ENCODE measurements around the gene ERN2.
"Not testable (repeated sequence)": the region's sequence is repeated elsewhere in the genome, so short reads cannot be mapped to it uniquely, and the experiment has no call there.

The ERN2 gene

GRCh38 chr16:23712976-23713375 is at the start of gene ERN2:
TSS of gene ERN2 (minus strand) at chr16:23713222. CDS start at chr16:23713187, 35 bp downstream.
- no peak for DNase-seq (ENCODE audit: low spot score)

GRCh38 chr16:23757937-23758619 is 45.1 kb upstream of the ERN2 start:
- no peak for DNase-seq (ENCODE audit: low spot score)

GRCh38 chr16:23757116-23757515 is 44.1 kb upstream of the ERN2 start:
- DNase-seq (ENCODE audit: low spot score), result no peak

GRCh38 chr16:23755484-23755809 is 42.4 kb upstream of the ERN2 start:
- DNase-seq (ENCODE audit: low spot score), result no peak

GRCh38 chr16:23754594-23755483 is 41.8 kb upstream of the ERN2 start, which contains the start of gene CHP2:
TSS of gene CHP2 (plus strand) at chr16:23755026. CDS start at chr16:23755050, 24 bp downstream.
- DNase-seq (ENCODE audit: low spot score), result no peak

- DNase-seq (ENCODE audit: low spot score), result no peak
Measured at GRCh38 chr16:23753908-23754593, 41.0 kb upstream of the ERN2 start.

- not testable (repeated sequence) for DNase-seq (ENCODE audit: low spot score)
Measured at GRCh38 chr16:23751053-23751452, 38.0 kb upstream of the ERN2 start.

GRCh38 chr16:23748630-23749029 is 35.6 kb upstream of the ERN2 start:
- DNase-seq (ENCODE audit: low spot score), result no peak

GRCh38 chr16:23745263-23745662 is 32.2 kb upstream of the ERN2 start:
- no peak for DNase-seq (ENCODE audit: low spot score)

GRCh38 chr16:23742766-23743165 is 29.7 kb upstream of the ERN2 start:
- no peak for DNase-seq (ENCODE audit: low spot score)

- no peak for DNase-seq (ENCODE audit: low spot score)
Measured at GRCh38 chr16:23741675-23742303, 28.8 kb upstream of the ERN2 start.

GRCh38 chr16:23739516-23739915 is 26.5 kb upstream of the ERN2 start:
- no peak for DNase-seq (ENCODE audit: low spot score)

- DNase-seq (ENCODE audit: low spot score), result not testable (repeated sequence)
Measured at GRCh38 chr16:23737423-23738028, 24.5 kb upstream of the ERN2 start.

GRCh38 chr16:23734176-23734893 is 21.3 kb upstream of the ERN2 start:
- DNase-seq (ENCODE audit: low spot score), result no peak

GRCh38 chr16:23729503-23730424 is 16.7 kb upstream of the ERN2 start:
- DNase-seq (ENCODE audit: low spot score), result no peak

GRCh38 chr16:23728112-23728477 is 15.1 kb upstream of the ERN2 start:
- no peak for DNase-seq (ENCODE audit: low spot score)

- no peak for DNase-seq (ENCODE audit: low spot score)
Measured at GRCh38 chr16:23726710-23727109, 13.7 kb upstream of the ERN2 start.

- no peak for DNase-seq (ENCODE audit: low spot score)
Measured at GRCh38 chr16:23724785-23725131, 11.7 kb upstream of the ERN2 start.

GRCh38 chr16:23724096-23724784 is 11.2 kb upstream of the ERN2 start:
- no peak for DNase-seq (ENCODE audit: low spot score)

Data from kidney capillary endothelial cell (primary cell).